HG02885 (cell line): ENCODE data around the gene DOK1.

Experiments
- ATAC-seq: cut with Tn5 transposase; IDR thresholded peaks from one replicate; pipeline ENCODE4 v1.9.1; 2021; ENCODE audit warnings: mild to moderate bottlenecking; ENCODE audit not compliant: unreplicated experiment, poor library complexity

DOK1 gene

GRCh38 chr2:74593826-74594772 is 39.6 kb downstream of the DOK1 start:
- no peak for ATAC-seq

GRCh38 chr2:74596584-74596983 is 42.1 kb downstream of the DOK1 start:
- no peak for ATAC-seq

GRCh38 chr2:74597410-74597809 is 42.9 kb downstream of the DOK1 start:
- ATAC-seq = no peak

- no peak for ATAC-seq
Observed at GRCh38 chr2:74599676-74600075, 45.2 kb downstream of the DOK1 start.

- no peak for ATAC-seq
Observed at GRCh38 chr2:74602586-74603281, 48.2 kb downstream of the DOK1 start.

- ATAC-seq = no peak
Observed at GRCh38 chr2:74603282-74604000, 48.9 kb downstream of the DOK1 start.

GRCh38 chr2:74606927-74607326 is 52.4 kb downstream of the DOK1 start:
- ATAC-seq = no peak
